ENCODE results near the gene KRTAP15-1. TPM values are rescaled to one million over a fixed set of nuclear protein-coding genes. Genes with fewer than 3 reads are reported as not detected.

KRTAP15-1 gene
- total RNA-seq, 1 donor from 2014 or later = not detected

GRCh38 chr21:30487336-30487735, 47.3 kb downstream of the KRTAP15-1 start, which contains the start of gene KRTAP19-2:
Gene KRTAP19-2 (minus strand): TSS chr21:30487436. CDS start chr21:30487348, 88 bp downstream.
- no peak for DNase-seq (ENCODE audit: low spot score)

Other genes with a start within 250 kb of the KRTAP15-1 start
- 1.8 TPM for gene CLDN8, start 224.2 kb upstream of the KRTAP15-1 start, total RNA-seq
- gene KRTAP24-1, start 157.3 kb upstream of the KRTAP15-1 start, total RNA-seq = not detected
- not detected for gene KRTAP25-1, start 150.8 kb upstream of the KRTAP15-1 start, total RNA-seq
- not detected for gene KRTAP26-1, start 120.0 kb upstream of the KRTAP15-1 start, total RNA-seq
- gene KRTAP27-1, start 102.6 kb upstream of the KRTAP15-1 start, total RNA-seq = not detected
- not detected for gene KRTAP23-1, start 91.7 kb upstream of the KRTAP15-1 start, total RNA-seq
- gene KRTAP13-2, start 68.0 kb upstream of the KRTAP15-1 start, total RNA-seq = not detected
- gene KRTAP13-1, start 44.2 kb upstream of the KRTAP15-1 start, total RNA-seq = not detected
- not detected for gene KRTAP13-3, start 14.3 kb upstream of the KRTAP15-1 start, total RNA-seq
- gene KRTAP13-4, start 10.1 kb upstream of the KRTAP15-1 start, total RNA-seq = not detected
- gene KRTAP19-1, start 40.1 kb downstream of the KRTAP15-1 start, total RNA-seq = not detected
- not detected for gene KRTAP19-2, start 47.2 kb downstream of the KRTAP15-1 start, total RNA-seq
- gene KRTAP19-3, start 51.7 kb downstream of the KRTAP15-1 start, total RNA-seq = not detected
- gene KRTAP19-4, start 56.9 kb downstream of the KRTAP15-1 start, total RNA-seq = not detected
- not detected for gene KRTAP19-5, start 61.9 kb downstream of the KRTAP15-1 start, total RNA-seq
- gene KRTAP19-6, start 101.6 kb downstream of the KRTAP15-1 start, total RNA-seq = not detected
- gene KRTAP19-7, start 121.0 kb downstream of the KRTAP15-1 start, total RNA-seq = not detected
- gene KRTAP22-2, start 150.1 kb downstream of the KRTAP15-1 start, total RNA-seq = not detected
- not detected for gene KRTAP6-3, start 152.2 kb downstream of the KRTAP15-1 start, total RNA-seq
- not detected for gene KRTAP6-2, start 158.6 kb downstream of the KRTAP15-1 start, total RNA-seq
- gene KRTAP22-1, start 160.8 kb downstream of the KRTAP15-1 start, total RNA-seq = not detected
- gene KRTAP6-1, start 173.7 kb downstream of the KRTAP15-1 start, total RNA-seq = not detected
- not detected for gene KRTAP20-1, start 176.2 kb downstream of the KRTAP15-1 start, total RNA-seq
- not detected for gene KRTAP20-4, start 180.4 kb downstream of the KRTAP15-1 start, total RNA-seq
- gene KRTAP20-2, start 194.9 kb downstream of the KRTAP15-1 start, total RNA-seq = not detected
- gene KRTAP20-3, start 202.6 kb downstream of the KRTAP15-1 start, total RNA-seq = not detected